HepG2 (cell line): Measurements from ENCODE around the gene PIK3C2B. TPM values are rescaled to one million over a fixed set of nuclear protein-coding genes. Genes with fewer than 3 reads are reported as not detected.

Source experiments
- AGO1 ChIP-seq: fragments of 200-400 bp; formaldehyde crosslinking; IDR thresholded peaks from 2 replicates; pipeline ENCODE4 v1.6.1; 2017; ENCODE audit warnings: mild to moderate bottlenecking, low read depth, low read length, moderate library complexity; ENCODE audit not compliant: poor library complexity, severe bottlenecking
- ATAD3A ChIP-seq: sonication (generic); formaldehyde crosslinking; IDR thresholded peaks from 2 replicates; pipeline ENCODE4 v1.4.0; 2020; ENCODE audit warnings: missing genetic modification reagents
- ATF1 ChIP-seq: IDR thresholded peaks from 2 replicates; pipeline ENCODE4 v1.6.1; 2016; ENCODE audit warnings: mild to moderate bottlenecking, control low read depth
- CTCF ChIP-seq: sonication (generic); formaldehyde crosslinking; IDR thresholded peaks from 2 replicates; pipeline ENCODE4 v1.5.0; 2020; ENCODE audit warnings: mild to moderate bottlenecking, missing genetic modification reagents, moderate library complexity
- FOXK2 ChIP-seq: fragments of 450-650 bp; IDR thresholded peaks from 2 replicates; pipeline ENCODE4 v1.6.1; 2016
- HNRNPLL ChIP-seq: fragments of 200-400 bp; formaldehyde crosslinking; IDR thresholded peaks from 2 replicates; pipeline ENCODE4 v1.6.1; 2017; ENCODE audit warnings: mild to moderate bottlenecking, low read depth, low read length; ENCODE audit not compliant: poor library complexity, severe bottlenecking
- HOXA7 ChIP-seq: sonication (generic); formaldehyde crosslinking; IDR thresholded peaks from 2 replicates; pipeline ENCODE4 v1.8.1; 2022; ENCODE audit warnings: mild to moderate bottlenecking, missing genetic modification reagents, moderate library complexity
- IKZF1 ChIP-seq: fragments of 450-650 bp; IDR thresholded peaks from 2 replicates; pipeline ENCODE4 v1.7.1; 2016
- MAF1 ChIP-seq: sonication (generic); formaldehyde crosslinking; IDR thresholded peaks from 2 replicates; pipeline ENCODE4 v1.5.0; 2020; ENCODE audit warnings: missing genetic modification reagents, borderline replicate concordance
- NFE2L2 ChIP-seq: fragments of 150-350 bp; IDR thresholded peaks from 2 replicates; pipeline ENCODE4 v1.6.1; 2014; ENCODE audit warnings: low read length
- NFIC ChIP-seq: IDR thresholded peaks from 2 replicates; pipeline ENCODE4 v1.6.1; 2012; ENCODE audit warnings: mild to moderate bottlenecking, low read length, inconsistent platforms
- PHF5A ChIP-seq: IDR thresholded peaks from one replicate; pipeline ENCODE4 v1.6.1; 2018; ENCODE audit warnings: low read depth, missing genetic modification reagents; ENCODE audit not compliant: unreplicated experiment
- RARG ChIP-seq: sonication (generic); formaldehyde crosslinking; IDR thresholded peaks from 2 replicates; pipeline ENCODE4 v1.4.0; 2020; ENCODE audit warnings: low read depth, mild to moderate bottlenecking, missing genetic modification reagents
- SOX13 ChIP-seq, 3 experiments: fragments of 450-650 bp in 1 of 3; sonication (generic) in 1 of 3; formaldehyde crosslinking in 1 of 3; IDR thresholded peaks in 2 of 3; conservative IDR thresholded peaks in 1 of 3; 2 replicates each; pipeline versions ENCODE4 v1.5.0 to v1.6.1; 2016 to 2020; ENCODE audit warnings: antibody characterized with exemption in 1 of 3, mild to moderate bottlenecking in 1 of 3, missing compliant biosample characterization in 1 of 3, missing genetic modification reagents in 1 of 3, moderate library complexity in 1 of 3
- SRF ChIP-seq: IDR thresholded peaks from 2 replicates; pipeline ENCODE4 v1.6.1; 2011; ENCODE audit warnings: mild to moderate bottlenecking, low read depth, low read length, moderate library complexity
- TBX3 ChIP-seq: fragments of 450-650 bp; IDR thresholded peaks from 2 replicates; pipeline ENCODE4 v1.6.1; 2017; ENCODE audit warnings: antibody characterized with exemption, mild to moderate bottlenecking, inconsistent platforms, borderline replicate concordance
- TEAD2 ChIP-seq: sonication (generic); formaldehyde crosslinking; IDR thresholded peaks from 2 replicates; pipeline ENCODE4 v1.9.0; 2021; ENCODE audit warnings: missing genetic modification reagents
- TFAP4 ChIP-seq: sonication (generic); IDR thresholded peaks from 2 replicates; pipeline ENCODE4 v1.6.1; 2016; ENCODE audit warnings: low read depth, borderline replicate concordance
- ZNF354B ChIP-seq: sonication (generic); formaldehyde crosslinking; IDR thresholded peaks from 2 replicates; pipeline ENCODE4 v1.8.0; 2022; ENCODE audit warnings: mild to moderate bottlenecking, missing genetic modification reagents
- ZNF569 ChIP-seq: sonication (generic); formaldehyde crosslinking; IDR thresholded peaks from 2 replicates; pipeline ENCODE4 v1.5.0; 2020; ENCODE audit warnings: mild to moderate bottlenecking, missing genetic modification reagents, moderate library complexity, borderline replicate concordance
- ZNF570 ChIP-seq: sonication (generic); formaldehyde crosslinking; IDR thresholded peaks from 2 replicates; pipeline ENCODE4 v1.4.0; 2020; ENCODE audit warnings: mild to moderate bottlenecking, missing genetic modification reagents, borderline replicate concordance
- ZNF724P ChIP-seq: sonication (generic); formaldehyde crosslinking; IDR thresholded peaks from 2 replicates; pipeline ENCODE4 v1.8.0; 2022; ENCODE audit warnings: missing genetic modification reagents, borderline replicate concordance
- ZSCAN5A ChIP-seq: sonication (generic); formaldehyde crosslinking; IDR thresholded peaks from 2 replicates; pipeline ENCODE4 v1.8.0; 2022; ENCODE audit warnings: mild to moderate bottlenecking, missing genetic modification reagents, borderline replicate concordance
- polyA plus RNA-seq, 8 experiments: library from polyadenylated mRNA; depleted of rRNA in 3 of 8; stranded (reverse) in 7 of 8; unstranded in 1 of 8; fragments of >200 nt; fragmentation: Illumina TruSeq in 4 of 8; extraction: Trizol in 4 of 8; gene quantifications; 2 replicates each; pipeline versions ENCODE4 v1.2.1 to v1.2.3, GENCODE V29; 2011 to 2016; ENCODE audit warnings: low read depth in 4 of 8, missing spikeins in 1 of 8, mixed read lengths in 1 of 8; ENCODE audit not compliant: insufficient read depth in 1 of 8
- total RNA-seq, 5 experiments: library from RNA; depleted of rRNA; stranded (reverse); fragments of >200 nt; fragmentation: Illumina TruSeq; extraction: Trizol; gene quantifications; 2 replicates each; pipeline ENCODE4 v1.2.3, GENCODE V29; 2016; ENCODE audit warnings: low read depth in 1 of 5
- TF ChIP-seq, protein P1 (sequence below): sonication (generic); formaldehyde crosslinking; IDR thresholded peaks from 2 replicates; pipeline ENCODE4 v1.4.0; 2020; ENCODE audit warnings: missing genetic modification reagents

The PIK3C2B gene
- total and polyA plus RNA-seq, 2 of the 13 experiments (the other 11 are each of a cell fraction or from before 2014, with no cell fraction given): 3.4 to 4.5 TPM

DNA sequence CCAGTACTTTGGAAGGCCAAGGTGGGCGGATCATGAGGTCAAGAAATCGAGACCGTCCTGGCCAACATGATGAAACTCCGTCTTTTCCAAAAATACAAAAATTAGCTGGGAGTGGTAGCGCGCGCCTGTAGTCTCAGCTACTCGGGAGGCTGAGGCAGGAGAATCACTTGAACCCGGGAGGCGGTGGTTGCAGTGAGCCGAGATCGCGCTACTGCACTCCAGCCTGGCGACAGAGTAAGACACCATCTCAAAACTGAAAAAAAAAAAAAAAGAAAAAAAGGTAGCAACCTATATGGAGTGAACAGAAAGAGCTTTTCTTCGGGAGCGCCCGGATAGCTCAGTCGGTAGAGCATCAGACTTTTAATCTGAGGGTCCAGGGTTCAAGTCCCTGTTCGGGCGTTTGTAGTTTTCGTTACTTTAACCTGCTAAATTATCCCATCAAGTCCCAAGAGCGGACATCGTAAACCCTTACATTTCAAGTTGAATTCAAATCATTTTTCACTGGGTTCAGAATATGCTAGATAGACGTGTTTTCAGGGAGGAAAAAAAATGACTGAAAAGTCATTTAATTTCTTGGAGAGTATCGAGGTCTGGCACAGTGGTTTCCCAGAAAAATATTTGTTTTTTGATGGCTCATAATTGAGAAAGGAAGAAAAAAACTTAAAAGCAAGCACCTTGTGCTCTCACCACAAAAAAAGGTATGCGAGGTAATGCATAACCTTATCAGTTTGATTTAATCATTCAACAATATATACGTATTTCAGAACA lies 11.8 kb upstream of the PIK3C2B start (continued):
- TF ChIP-seq NFIC (peak; percentile 58), RARG (CRISPR knock-in tag) (no peak), ZNF570 (CRISPR knock-in tag) (no peak), CTCF (CRISPR knock-in tag) (no peak), ATF1 (CRISPR knock-in tag) (no peak), MAF1 (CRISPR knock-in tag) (peak; percentile 87), SRF (no peak), TFAP4 (peak; percentile 8; the same call in 1 of the 2 replicates), FOXK2 (no peak), TBX3 (no peak), ZNF724P (CRISPR knock-in tag) (no peak), PHF5A (CRISPR knock-in tag) (no peak), IKZF1 (no peak), ZNF354B (CRISPR knock-in tag) (no peak), NFE2L2 (no peak), SOX13 (IDR thresholded peaks at IDR 0.05) (no peak), SOX13 (CRISPR knock-in tag; conservative IDR thresholded peaks at IDR 0.05 in 1 of 2, IDR thresholded peaks at IDR 0.05 in 1 of 2) (peak; percentile 29; a peak in 1 of 4 replicates), TEAD2 (CRISPR knock-in tag) (no peak), HNRNPLL (no peak), AGO1 (no peak), HOXA7 (CRISPR knock-in tag) (no peak), ZNF569 (CRISPR knock-in tag) (no peak), ZSCAN5A (no peak), ATAD3A (no peak)
- TF ChIP-seq, protein P1, sequence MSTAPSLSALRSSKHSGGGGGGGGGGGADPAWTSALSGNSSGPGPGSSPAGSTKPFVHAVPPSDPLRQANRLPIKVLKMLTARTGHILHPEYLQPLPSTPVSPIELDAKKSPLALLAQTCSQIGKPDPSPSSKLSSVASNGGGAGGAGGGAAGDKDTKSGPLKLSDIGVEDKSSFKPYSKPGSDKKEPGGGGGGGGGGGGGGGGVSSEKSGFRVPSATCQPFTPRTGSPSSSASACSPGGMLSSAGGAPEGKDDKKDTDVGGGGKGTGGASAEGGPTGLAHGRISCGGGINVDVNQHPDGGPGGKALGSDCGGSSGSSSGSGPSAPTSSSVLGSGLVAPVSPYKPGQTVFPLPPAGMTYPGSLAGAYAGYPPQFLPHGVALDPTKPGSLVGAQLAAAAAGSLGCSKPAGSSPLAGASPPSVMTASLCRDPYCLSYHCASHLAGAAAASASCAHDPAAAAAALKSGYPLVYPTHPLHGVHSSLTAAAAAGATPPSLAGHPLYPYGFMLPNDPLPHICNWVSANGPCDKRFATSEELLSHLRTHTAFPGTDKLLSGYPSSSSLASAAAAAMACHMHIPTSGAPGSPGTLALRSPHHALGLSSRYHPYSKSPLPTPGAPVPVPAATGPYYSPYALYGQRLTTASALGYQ: no peak
